Ishikawa (cell line): ENCODE measurements around the gene ISOC2.

Experiments
- CEBPB ChIP-seq: IDR thresholded peaks from 2 replicates; pipeline ENCODE4 v1.6.1; 2012
- CREB1 ChIP-seq: IDR thresholded peaks from 2 replicates; pipeline ENCODE4 v1.6.1; 2012; ENCODE audit warnings: low read depth
- EGR1 ChIP-seq: IDR thresholded peaks from 2 replicates; pipeline ENCODE4 v1.6.1; 2012
- EP300 ChIP-seq: IDR thresholded peaks from 2 replicates; pipeline ENCODE4 v1.6.1; 2012; ENCODE audit warnings: borderline replicate concordance
- FOXM1 ChIP-seq: IDR thresholded peaks from 2 replicates; pipeline ENCODE4 v1.6.1; 2012; ENCODE audit warnings: low read depth, borderline replicate concordance
- NFIC ChIP-seq: IDR thresholded peaks from 2 replicates; pipeline ENCODE4 v1.6.1; 2012
- RAD21 ChIP-seq: IDR thresholded peaks from 2 replicates; pipeline ENCODE4 v1.6.1; 2012; ENCODE audit warnings: low read depth
- TAF1 ChIP-seq: IDR thresholded peaks from 2 replicates; pipeline ENCODE4 v1.6.1; 2012; ENCODE audit warnings: low read depth, mild to moderate bottlenecking
- TCF12 ChIP-seq: IDR thresholded peaks from 2 replicates; pipeline ENCODE4 v1.6.1; 2012; ENCODE audit warnings: low read depth
- TEAD4 ChIP-seq: IDR thresholded peaks from 2 replicates; pipeline ENCODE4 v1.6.1; 2012
- YY1 ChIP-seq: IDR thresholded peaks from 2 replicates; pipeline ENCODE4 v1.6.1; 2012; ENCODE audit warnings: low read depth
- ZBTB7A ChIP-seq: IDR thresholded peaks from 2 replicates; pipeline ENCODE4 v1.6.1; 2012; ENCODE audit warnings: low read depth
- TF ChIP-seq, protein P1 (sequence below): IDR thresholded peaks from 2 replicates; pipeline ENCODE4 v1.6.1; 2012
- TF ChIP-seq, protein P2 (sequence below): IDR thresholded peaks from 2 replicates; pipeline ENCODE4 v1.6.1; 2012
- TF ChIP-seq, protein P3 (sequence below): IDR thresholded peaks from 2 replicates; pipeline ENCODE4 v1.6.1; 2012; ENCODE audit warnings: low read depth, mild to moderate bottlenecking

Gene ISOC2

DNA sequence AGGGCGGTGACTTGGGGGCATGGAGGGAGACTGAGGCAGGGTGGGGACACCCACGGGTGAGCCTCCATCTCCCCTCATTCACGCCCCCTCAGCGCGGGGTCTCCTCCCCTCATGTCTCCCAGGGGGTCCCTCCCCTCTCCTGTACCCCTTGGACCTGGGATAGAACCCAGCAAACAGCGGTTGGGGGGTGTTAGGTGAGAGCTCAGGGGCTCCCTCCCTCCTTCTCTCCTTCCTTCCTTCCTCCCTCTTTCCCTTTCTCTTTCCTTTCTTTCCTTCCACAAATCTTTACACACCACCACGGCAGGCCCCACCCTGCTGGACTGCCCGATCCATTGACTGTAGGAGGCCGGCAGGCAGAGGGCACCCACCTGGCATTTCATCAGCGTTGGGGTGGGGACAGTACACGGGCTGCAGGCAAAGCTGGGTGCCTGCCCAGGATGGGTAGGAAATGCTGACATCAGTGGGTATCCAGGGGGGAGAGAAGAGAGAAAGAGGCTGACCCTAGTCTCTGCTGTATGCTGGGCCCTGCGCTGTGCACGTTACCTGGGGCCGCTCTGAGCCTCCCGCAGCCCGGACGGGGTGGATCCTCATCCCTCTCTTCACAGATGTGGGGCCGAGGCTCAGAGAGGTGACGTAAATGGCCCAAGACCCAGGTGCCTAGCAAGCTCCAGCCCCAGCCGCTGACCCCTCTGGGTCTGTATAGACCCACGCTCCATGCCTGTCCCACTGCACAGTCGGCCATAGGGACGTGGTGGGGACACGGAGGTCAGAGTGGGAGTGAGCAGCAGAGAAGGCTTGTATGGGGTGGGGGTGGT, 30.3 kb upstream of the ISOC2 start:
- TF ChIP-seq EP300 (no peak), YY1 (no peak), RAD21 (no peak), TEAD4 (no peak), CREB1 (no peak), EGR1 (no peak), ZBTB7A (no peak), NFIC (no peak), CEBPB (no peak)
- TF ChIP-seq, protein P1, sequence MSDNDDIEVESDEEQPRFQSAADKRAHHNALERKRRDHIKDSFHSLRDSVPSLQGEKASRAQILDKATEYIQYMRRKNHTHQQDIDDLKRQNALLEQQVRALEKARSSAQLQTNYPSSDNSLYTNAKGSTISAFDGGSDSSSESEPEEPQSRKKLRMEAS = no peak
- TF ChIP-seq, protein P2, sequence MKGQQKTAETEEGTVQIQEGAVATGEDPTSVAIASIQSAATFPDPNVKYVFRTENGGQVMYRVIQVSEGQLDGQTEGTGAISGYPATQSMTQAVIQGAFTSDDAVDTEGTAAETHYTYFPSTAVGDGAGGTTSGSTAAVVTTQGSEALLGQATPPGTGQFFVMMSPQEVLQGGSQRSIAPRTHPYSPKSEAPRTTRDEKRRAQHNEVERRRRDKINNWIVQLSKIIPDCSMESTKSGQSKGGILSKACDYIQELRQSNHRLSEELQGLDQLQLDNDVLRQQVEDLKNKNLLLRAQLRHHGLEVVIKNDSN = no peak
- TF ChIP-seq, protein P3, sequence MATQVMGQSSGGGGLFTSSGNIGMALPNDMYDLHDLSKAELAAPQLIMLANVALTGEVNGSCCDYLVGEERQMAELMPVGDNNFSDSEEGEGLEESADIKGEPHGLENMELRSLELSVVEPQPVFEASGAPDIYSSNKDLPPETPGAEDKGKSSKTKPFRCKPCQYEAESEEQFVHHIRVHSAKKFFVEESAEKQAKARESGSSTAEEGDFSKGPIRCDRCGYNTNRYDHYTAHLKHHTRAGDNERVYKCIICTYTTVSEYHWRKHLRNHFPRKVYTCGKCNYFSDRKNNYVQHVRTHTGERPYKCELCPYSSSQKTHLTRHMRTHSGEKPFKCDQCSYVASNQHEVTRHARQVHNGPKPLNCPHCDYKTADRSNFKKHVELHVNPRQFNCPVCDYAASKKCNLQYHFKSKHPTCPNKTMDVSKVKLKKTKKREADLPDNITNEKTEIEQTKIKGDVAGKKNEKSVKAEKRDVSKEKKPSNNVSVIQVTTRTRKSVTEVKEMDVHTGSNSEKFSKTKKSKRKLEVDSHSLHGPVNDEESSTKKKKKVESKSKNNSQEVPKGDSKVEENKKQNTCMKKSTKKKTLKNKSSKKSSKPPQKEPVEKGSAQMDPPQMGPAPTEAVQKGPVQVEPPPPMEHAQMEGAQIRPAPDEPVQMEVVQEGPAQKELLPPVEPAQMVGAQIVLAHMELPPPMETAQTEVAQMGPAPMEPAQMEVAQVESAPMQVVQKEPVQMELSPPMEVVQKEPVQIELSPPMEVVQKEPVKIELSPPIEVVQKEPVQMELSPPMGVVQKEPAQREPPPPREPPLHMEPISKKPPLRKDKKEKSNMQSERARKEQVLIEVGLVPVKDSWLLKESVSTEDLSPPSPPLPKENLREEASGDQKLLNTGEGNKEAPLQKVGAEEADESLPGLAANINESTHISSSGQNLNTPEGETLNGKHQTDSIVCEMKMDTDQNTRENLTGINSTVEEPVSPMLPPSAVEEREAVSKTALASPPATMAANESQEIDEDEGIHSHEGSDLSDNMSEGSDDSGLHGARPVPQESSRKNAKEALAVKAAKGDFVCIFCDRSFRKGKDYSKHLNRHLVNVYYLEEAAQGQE = no peak

DNA sequence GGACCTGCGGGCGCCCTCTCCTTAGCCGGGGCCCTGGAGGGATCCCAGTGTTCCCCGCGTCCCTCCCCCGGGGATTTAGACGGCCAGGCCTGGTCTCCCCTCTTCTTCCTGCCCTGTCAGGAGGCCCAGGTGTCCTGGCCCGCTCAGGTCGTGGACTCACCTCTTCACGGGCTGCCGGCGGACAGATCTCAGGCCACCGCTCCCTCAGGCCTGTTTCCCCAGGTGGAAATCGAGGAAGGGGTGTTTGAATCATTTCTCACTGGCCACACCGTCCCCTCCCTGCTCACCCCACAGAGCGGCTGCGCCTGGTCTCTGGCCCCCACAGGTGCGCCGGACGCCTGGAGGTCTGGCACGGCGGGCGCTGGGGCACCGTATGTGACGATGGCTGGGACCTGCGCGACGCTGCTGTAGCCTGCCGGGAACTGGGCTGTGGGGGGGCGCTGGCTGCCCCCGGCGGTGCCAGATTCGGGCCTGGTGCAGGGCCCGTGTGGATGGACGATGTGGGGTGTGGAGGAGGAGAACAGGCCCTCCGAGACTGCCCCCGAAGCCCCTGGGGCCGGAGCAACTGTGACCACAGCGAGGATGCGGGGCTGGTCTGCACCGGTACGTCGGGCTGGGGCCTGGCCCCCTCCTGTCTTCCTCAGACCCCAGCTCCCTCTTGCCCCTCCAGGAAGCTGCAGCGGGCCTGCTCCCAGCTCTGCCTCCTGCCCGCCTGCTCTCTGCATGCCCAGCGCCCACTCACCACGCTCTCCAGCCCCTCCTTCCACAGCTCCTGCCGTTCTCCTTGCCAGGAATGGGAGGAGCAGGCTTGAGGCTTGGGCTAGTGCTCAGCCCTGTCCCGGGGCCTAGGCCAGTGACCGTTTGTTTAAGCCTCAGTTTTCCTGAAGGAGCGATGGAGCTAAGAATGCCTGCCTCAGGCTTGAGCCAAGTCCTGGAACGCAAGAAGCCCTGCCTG, 29.3 kb upstream of the ISOC2 start:
- TF ChIP-seq TCF12 = no peak
- TF ChIP-seq CREB1 = no peak
- no peak for TF ChIP-seq RAD21
- no peak for TF ChIP-seq CEBPB
- no peak for TF ChIP-seq YY1
- TF ChIP-seq, protein P3 = no peak
- no peak for TF ChIP-seq TEAD4
- no peak for TF ChIP-seq FOXM1
- no peak for TF ChIP-seq ZBTB7A

DNA sequence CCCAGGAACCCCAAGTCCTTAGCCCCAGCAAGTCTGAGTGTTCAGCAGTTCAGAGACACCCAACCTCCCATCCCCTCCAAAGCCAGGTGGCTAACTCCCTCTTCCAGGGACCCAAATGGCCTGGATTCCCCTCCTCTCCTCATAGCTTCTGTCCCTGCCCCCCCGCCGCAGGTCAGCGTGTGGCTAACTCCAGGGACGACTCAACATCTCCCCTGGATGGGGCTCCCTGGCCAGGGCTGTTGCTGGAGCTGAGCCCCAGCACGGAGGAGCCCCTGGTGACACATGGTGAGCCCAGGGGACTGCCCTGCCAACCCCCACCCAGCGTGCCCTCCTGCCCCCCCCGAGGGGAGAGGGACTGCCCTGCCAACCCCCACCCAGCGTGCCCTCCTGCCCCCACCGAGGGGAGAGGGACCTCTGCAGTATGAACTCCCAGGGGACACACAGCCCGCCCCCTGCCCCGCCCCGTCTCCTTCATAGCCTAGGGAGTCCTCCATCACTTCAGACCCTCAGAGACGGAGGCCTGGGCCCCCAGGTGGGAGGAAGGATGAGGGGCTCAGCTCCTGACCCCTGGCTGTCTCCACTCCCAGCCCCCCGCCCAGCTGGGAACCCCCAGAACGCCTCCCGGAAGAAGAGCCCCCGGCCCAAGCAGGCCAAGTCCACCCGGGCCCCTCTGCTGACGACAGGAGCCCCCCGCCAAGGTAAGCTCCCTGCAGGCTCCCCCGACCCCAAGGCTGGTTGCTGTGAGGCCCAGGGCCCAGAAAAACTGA, 28.5 kb upstream of the ISOC2 start:
- no peak for TF ChIP-seq EP300
- TF ChIP-seq CEBPB = no peak
- TF ChIP-seq, protein P3 = no peak

DNA sequence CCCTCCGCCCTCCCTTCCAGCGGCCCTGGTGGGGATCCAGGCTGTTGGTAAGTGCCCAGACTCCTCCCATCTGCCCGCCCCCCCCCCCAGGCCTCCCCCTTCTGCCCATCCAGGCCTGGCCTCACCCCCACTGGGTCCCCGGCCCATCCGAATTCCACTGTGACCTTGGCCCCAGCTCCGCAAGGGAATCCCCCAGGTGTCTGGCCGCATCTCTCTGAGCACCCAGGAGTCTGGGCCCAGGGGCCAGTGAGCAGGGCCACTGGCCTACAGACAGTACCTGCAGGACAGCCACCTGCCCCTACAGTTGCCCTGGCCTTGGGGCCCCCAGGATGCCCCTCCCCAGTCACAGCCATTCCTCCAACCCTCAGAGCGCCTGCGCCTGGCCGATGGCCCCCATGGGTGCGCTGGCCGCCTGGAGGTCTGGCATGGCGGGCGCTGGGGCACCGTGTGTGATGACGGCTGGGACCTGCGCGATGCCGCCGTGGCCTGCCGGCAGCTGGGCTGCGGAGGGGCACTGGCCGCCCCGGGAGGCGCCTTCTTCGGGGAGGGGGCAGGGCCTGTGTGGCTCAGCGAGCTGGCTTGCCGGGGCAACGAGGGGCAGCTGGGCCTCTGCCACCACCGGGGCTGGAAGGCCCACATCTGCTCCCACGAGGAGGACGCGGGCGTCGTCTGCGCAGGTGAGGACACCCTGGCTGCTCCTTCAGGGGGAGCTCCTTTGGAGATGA, 27.7 kb upstream of the ISOC2 start:
- TF ChIP-seq NFIC (no peak), TAF1 (no peak), TEAD4 (no peak), TCF12 (no peak), CREB1 (no peak), EP300 (no peak), EGR1 (no peak), ZBTB7A (no peak), FOXM1 (no peak), RAD21 (no peak)
- TF ChIP-seq, protein P1 = no peak
- TF ChIP-seq, protein P2 = no peak
